Astrocyte of the spinal cord (primary cell): Measurements from ENCODE around the gene KAT6B.

Experiments used
- DNase-seq: peaks from one replicate; pipeline ENCODE4 v3.0.0; 2011; ENCODE audit warnings: low read depth, low spot score
- H3K4me3 ChIP-seq: 2 replicates; pipeline ENCODE4 v1.5.1; 2011; ENCODE audit warnings: low read depth, mild to moderate bottlenecking, low read length, moderate library complexity
- CTCF ChIP-seq: IDR thresholded peaks from 2 replicates; pipeline ENCODE4 v1.5.1; 2012; ENCODE audit warnings: low read depth, mild to moderate bottlenecking, low read length, inconsistent platforms
- in situ Hi-C: cut with HindIII; loops from 2 replicates; pipeline ENCODE4 v1.10.0; 2017; ENCODE audit warnings: low sequenced_read_pairs

KAT6B gene

GRCh38 chr10:74822521-74823089 is 3.8 kb upstream of the KAT6B start:
- DNase-seq = no peak
- in situ Hi-C loops = no loop called here
- TF ChIP-seq CTCF = no peak
- no peak overlapping the region for H3K4me3 ChIP-seq

GRCh38 chr10:74823791-74824183 is 2.6 kb upstream of the KAT6B start:
- in situ Hi-C loops = no loop called here
- H3K4me3 ChIP-seq = no peak overlapping the region
- no peak for TF ChIP-seq CTCF
- DNase-seq = no peak

GRCh38 chr10:74824184-74824899 is 2.1 kb upstream of the KAT6B start:
- TF ChIP-seq CTCF = no peak
- in situ Hi-C loops = no loop called here
- no peak for DNase-seq
- H3K4me3 ChIP-seq = peak overlapping the region; percentile 81

GRCh38 chr10:74824900-74825370 is 1.5 kb upstream of the KAT6B start:
- peak; percentile 11 for TF ChIP-seq CTCF
- DNase-seq = no peak
- in situ Hi-C loops = no loop called here
- H3K4me3 ChIP-seq = peak overlapping the region; percentile 81

GRCh38 chr10:74825371-74826141 is 844 bp upstream of the KAT6B start:
- in situ Hi-C loops = no loop called here
- H3K4me3 ChIP-seq = peak overlapping the region; percentile 81
- no peak for DNase-seq
- TF ChIP-seq CTCF = no peak

- in situ Hi-C loops = no loop called here
- TF ChIP-seq CTCF = no peak
- H3K4me3 ChIP-seq = peak overlapping the region; percentile 73
- DNase-seq = no peak
These were observed 643 bp downstream of the KAT6B start for GRCh38 chr10:74827045-74827441.
